HFF-Myc (cell line): ENCODE measurements around the gene CHP1.
A peak's percentile ranks its signal among the peaks of the same experiment; 100 is the strongest.

Experiments used
- DNase-seq: peaks from one replicate; pipeline ENCODE4 v3.0.0-alpha.2; 2011; ENCODE audit warnings: low read depth; ENCODE audit errors: extremely low read depth
- H3K4me3 ChIP-seq: replicated peaks from 2 replicates; pipeline ENCODE4 v1.5.1; 2011; ENCODE audit warnings: low read depth, mild to moderate bottlenecking, control low read depth, low read length
- TF ChIP-seq, protein P1 (sequence below): IDR thresholded peaks from 2 replicates; pipeline ENCODE4 v1.5.1; 2012; ENCODE audit warnings: mild to moderate bottlenecking, low read depth, low read length, control low read depth; ENCODE audit errors: missing control alignments

Gene CHP1

DNA sequence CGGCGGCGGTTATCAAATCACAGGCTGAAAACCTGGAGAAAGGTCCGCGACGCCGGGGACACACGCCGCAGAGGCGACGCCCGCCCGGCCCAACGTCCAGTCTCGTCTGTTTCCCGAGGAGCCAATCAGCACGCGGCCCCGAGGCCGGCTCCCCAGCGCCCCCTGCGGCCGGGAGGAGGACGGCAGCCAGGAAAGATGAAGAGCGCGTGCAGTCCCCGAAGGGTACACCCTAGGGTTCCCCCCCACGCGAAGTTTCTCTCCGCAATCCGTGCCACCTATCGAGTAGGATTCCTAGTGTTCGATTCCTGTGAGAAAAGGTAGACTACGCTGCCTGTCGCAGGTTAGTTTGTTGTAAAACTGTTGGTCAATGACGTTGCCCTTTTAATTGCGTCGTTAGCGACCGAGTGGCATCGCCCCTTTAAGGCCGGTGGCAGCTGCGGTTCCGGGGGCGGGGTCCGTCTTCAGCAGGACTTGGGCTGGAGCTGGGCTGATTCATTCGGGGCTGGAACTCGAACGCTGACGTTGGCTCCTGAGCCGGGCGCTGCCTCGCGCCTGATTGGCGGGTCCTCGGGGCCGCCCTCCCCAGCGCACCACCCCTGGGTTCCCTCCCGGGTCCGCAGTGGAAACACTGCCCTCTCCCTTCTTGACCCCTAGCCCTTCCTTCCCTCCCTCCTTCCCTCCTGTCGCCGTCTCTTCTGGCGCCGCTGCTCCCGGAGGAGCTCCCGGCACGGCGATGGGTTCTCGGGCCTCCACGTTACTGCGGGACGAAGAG, at the start of gene CHP1, which contains the start of gene EXD1:
CHP1 (plus strand) TSS at position 619 of the 772 bp plus-strand sequence; CDS start at position 734, 115 bp downstream.
EXD1 (minus strand) TSS at position 108 of the 772 bp plus-strand sequence. CDS start 4,182 bp downstream, outside the sequence.
- peak; percentile 95 for DNase-seq
- TF ChIP-seq, protein P1, sequence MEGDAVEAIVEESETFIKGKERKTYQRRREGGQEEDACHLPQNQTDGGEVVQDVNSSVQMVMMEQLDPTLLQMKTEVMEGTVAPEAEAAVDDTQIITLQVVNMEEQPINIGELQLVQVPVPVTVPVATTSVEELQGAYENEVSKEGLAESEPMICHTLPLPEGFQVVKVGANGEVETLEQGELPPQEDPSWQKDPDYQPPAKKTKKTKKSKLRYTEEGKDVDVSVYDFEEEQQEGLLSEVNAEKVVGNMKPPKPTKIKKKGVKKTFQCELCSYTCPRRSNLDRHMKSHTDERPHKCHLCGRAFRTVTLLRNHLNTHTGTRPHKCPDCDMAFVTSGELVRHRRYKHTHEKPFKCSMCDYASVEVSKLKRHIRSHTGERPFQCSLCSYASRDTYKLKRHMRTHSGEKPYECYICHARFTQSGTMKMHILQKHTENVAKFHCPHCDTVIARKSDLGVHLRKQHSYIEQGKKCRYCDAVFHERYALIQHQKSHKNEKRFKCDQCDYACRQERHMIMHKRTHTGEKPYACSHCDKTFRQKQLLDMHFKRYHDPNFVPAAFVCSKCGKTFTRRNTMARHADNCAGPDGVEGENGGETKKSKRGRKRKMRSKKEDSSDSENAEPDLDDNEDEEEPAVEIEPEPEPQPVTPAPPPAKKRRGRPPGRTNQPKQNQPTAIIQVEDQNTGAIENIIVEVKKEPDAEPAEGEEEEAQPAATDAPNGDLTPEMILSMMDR, result peak; percentile 94
- peak within 1 kb of the TSS; percentile 63 for H3K4me3 ChIP-seq

GRCh38 chr15:41182266-41182665, 48.8 kb upstream of the CHP1 start:
- TF ChIP-seq, protein P1, result no peak
- no peak overlapping the region for H3K4me3 ChIP-seq
- DNase-seq, result no peak

- TF ChIP-seq, protein P1, result no peak
- no peak for DNase-seq
Observed at GRCh38 chr15:41183581-41183980, 47.5 kb upstream of the CHP1 start.

DNA sequence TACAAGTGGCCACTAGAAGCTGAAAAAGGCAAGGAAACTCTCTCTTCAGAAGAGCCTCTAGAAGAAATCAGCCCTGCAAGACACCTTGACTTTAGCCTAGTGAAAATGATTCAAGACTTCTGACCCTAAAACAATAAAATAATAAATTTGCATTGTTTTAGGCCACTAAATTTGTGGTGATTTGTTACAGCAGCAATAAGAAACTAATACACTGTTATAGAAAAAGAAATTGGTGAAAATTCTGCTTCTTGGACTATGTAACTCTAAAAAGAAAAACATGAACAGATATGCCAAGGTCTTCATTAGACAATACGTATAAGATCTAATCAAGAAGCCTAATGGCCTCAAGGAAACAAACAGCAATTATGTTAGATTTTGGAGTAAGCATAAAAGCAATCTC, 36.6 kb upstream of the CHP1 start:
- no peak overlapping the region for H3K4me3 ChIP-seq
- TF ChIP-seq, protein P1, result no peak
- no peak for DNase-seq

More at GRCh38 chr15:41183581-41183980, 47.5 kb upstream of the CHP1 start:
- H3K4me3 ChIP-seq, result no peak overlapping the region

DNA sequence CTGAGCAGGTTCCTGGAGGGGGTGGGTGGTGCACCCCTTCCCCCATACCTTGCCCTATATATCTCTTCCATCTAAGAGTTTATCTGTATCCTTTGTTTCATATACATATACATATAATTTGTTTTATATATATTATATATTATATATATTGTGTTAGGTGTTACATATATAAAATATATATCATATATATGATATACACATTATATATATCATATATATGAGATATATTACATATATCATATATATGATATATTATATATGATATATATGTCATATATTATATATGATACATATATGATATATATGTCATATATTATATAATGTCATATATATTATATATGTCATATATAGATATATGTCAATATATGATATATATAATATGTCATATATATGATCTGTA, 31.6 kb upstream of the CHP1 start:
- no peak for DNase-seq
- no peak overlapping the region for H3K4me3 ChIP-seq
- TF ChIP-seq, protein P1, result no peak

- DNase-seq, result no peak
- TF ChIP-seq, protein P1, result no peak
- no peak overlapping the region for H3K4me3 ChIP-seq
Observed at GRCh38 chr15:41203395-41203794, 27.7 kb upstream of the CHP1 start.
